Measurements from ENCODE around the gene ELL2.

Gene ELL2

DNA sequence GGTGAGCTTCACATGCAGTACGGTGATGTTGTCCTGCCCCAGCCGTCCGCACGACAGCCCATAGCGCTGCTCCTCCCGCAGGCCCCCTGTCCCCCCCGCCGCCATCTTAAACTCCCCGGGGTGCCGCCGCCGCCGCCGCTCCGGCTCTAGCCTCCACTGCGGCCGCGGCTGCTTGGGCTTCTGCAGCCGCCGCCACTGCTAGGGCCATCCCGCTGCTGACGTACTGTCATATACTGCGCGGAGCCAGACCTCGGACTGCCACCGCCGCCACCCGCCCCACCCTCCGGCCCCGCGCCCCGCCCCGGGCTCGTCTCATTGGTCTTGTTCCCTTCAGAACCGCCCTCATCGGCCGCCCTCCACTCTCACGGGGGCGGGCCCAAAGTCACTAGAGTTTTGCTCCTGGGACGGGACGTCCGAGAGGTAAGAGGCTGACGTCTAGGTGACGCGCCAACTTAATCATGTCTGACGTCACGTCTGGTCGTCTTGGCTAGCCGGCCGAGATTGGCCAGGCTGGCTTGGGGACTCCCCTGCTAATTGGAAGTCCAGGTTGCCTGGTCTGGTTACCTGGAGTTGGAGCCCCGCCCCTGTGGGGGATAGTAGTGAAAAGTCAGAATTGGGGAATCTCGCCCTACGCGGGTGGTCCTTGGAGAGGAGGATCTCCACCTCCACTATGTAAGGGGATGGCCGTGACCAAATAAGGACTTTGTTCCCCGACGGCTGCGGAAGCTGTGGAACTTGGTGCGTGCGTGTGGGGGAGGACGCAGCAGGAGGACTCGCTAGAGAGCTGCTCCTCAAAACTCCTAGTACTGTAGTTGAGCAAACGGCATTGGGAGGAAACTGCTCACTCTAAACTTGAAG is at the start of gene ELL2:
TSS of gene ELL2 (minus strand) at position 235 of the 858 bp plus-strand sequence. CDS start at position 105, 130 bp downstream.
- peak; percentile 92 for DNase-seq

DNA sequence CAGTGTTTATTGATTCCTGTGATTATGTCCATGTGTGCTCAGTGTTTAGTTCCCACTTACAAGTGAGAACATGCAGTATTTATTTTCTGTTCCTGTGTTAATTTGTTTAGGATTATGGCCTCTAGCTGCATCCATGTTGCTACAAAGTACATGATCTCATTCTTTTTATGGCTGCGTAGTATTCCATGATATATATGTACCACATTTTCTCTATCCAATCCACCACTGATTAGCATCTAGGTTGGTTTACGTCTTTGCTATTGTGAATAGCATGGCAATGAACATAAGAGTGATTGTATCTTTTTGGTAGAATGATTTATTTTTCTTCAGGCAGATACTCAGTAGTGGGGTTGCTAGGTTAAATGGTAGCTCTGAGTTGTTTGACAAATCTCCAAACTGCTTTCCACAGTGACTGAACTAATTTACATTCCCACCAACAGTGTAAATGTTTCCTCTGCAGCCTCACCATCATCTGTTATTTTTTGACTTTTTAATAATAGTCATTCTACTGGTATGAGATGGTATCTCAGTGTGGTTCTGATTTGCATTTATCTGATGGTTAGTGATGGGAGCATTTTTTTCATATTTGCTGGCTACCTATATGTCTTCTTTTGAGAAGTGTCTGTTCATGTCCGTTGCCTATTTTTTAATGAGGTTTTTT is 47.5 kb upstream of the ELL2 start:
- DNase-seq, result no peak

DNA sequence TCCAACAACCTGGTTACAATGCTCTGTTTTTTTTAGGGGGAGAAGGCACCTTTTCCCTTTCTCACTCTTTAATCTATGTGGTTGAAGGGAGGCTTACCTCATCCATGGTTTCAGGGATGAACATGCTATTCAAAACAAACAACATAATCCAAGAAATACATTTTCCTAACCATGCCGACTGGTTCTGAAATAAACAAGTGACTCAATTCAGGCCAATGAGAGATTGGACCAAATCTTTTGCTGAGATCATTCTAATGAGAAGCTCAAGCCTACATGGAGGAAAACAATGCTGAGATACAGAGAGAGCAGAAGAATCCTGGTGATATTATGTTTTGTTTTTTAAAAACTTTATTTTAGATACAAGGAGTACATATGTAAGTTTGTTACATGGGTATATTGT is 46.8 kb upstream of the ELL2 start:
- DNase-seq, result no peak

DNA sequence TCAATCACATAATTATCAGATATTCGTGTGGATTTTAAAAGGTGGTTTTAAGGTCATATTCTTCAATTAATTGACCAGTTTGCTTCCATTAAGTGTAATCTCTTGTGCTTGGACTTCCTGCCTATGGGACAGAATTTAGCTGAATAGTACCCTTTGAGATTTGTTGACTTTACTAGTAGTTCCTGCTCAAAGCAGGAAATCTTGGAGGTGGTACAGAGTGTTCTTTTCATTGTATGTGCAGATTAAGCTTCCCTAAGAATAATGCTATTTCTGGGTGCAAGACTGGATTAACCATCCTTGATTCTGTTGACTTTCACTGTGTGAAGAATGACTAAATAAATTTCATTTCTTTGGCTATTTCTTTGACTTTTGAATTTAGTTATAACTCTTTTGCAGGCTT is 45.4 kb upstream of the ELL2 start:
- no peak for DNase-seq

DNA sequence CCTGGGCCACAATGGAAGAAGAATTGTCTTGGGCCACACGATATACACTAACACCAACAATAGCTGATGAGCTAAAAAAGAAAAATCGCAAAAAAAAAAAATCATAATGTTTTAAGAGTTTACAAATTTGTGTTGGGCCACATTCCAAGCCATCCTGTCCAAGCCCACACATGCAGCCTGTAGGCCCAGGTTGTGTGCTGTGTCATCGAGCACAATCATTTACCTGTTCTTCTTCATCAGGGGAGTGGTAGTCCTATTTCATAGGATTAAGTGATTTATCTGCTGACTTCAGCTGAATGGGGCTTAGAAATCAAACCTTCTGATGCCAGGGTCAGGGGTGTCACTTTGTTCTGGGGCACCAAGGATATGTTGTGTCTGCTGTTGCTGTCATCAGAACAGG is 44.6 kb upstream of the ELL2 start:
- DNase-seq, result no peak

DNA sequence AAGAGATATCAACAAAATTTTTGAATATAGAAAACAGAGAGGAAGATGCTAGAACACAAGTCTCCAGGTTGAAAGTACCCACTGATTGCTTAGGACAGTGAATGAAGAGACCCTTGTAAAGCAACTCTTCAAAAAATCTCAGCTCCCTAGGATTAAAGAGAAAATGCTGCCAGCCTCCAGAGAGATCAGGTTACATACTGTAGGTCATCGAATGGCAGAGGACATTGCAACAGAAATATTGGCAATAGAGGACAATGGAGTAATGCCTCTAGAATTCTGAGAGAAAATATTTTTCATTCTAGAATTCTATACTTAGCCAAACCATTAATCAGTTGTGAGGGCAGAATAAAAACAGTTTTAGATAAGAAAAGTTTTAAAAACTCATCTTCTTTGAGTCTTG is 43.1 kb upstream of the ELL2 start:
- DNase-seq, result no peak

DNA sequence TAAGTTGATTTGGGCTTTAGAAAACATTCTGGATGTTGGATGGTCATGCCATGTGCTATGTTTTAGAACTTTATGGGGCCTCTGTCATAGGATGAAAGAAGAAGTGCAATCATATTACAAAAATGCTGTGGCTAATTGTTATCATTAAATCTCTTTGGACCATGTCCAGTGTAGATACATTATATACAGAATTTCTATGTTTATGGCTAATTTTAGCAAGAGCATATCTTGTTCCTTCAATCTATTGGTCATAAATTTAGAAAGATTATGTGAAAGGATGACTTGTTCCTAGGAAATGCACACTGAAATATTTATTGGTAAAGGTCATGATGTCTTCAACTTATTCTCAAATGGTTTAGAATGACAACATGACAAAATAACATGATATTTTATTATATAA is 42.4 kb upstream of the ELL2 start:
- DNase-seq, result no peak

DNA sequence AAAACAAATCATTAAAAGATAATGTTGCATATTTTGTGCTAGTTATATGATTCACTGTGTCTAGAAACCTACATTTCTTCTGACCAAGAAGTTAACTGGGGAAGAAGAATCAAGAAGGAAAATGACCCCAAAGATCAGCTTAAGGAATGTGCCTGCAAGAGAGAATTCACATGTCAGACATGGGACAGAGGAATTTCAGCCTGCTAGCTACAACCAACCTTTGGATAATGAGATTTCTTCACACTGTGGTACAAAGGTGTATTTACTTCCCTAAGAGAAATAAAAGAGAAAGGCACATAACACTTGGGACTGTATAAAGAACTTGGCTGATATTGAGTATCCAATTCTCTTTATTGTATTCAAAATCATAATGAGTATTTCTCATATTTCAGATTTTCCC is 39.6 kb upstream of the ELL2 start:
- DNase-seq, result no peak

DNA sequence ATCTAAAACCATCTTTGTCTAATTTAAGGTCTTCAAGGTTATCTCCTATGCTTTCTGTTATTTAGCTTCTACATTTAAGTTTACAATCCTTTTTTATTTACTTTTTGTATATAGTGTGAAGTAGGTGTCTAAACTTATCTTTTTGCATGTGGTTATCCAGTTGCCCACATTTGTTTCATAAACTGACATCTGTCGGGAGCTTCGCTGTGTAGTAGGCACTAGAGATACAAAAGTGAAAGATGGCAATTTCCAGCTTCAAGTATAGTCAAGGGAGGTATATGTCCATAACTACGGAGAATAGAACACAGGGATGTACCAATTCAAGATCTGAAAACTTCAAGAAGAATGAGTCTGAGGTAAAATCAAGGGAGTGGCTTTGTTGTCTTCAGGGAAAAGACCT is 38.7 kb upstream of the ELL2 start:
- DNase-seq, result no peak

DNA sequence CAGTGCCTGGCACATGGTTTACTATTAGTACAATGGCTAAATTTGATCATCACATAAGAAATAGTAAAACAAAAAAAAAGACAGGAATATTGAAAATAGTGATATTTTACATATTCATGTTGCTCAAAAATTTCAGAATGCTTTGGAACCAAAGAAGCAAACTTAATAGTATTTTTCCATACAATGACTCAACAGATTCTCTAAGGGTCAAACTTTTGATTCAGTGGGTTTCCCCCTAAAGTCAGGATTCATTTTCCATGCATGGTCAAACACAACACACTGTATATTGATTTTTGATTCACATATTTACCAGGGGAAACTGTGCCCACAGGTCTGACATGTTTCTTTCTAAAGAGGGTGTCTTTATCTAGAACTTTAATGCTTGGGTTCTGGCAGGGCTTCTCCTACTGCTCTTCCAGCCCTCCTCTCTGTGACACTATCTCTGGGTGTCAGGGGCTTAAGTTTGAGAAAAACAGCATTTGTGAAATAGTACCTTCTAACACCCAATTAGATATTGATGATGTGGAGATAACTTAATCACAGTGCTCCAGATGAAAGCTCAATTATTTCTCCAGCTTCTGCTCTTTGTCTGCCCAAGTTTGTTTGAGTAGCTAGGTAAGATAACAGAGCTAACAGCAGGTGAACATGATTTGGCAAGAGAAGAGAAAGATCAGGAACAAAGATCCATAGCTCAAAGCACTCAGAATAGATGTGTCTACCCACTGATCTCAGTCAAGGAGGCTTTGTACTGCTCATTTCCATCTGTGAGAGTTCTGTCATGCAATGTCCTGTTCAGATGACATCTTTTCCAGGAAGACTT is 35.5 kb upstream of the ELL2 start:
- no peak for DNase-seq

DNA sequence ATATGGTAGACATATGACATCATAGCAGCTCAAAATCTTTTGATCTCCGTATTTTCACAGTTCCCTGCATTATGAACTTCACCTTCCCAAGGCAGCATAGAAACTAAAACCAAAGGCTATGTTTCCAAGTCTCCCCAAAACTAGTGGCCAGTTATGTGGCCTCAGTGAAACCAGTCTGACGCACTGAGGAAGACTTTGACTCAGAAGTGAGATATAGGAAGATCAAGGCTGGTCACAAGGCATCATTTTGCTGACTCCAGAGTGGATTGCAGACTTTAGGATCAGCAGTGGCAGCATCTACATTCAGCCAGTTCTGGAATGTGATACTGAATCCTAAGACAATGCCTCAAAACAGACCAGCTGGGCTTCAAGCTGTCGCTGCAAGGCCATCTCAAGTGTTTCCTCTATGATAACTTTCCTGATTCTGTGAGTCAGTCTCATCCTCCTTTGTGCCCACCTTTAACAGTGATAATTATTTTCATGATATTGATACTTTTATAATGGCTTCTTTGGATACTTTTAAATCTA is 34.4 kb upstream of the ELL2 start:
- DNase-seq, result no peak

DNA sequence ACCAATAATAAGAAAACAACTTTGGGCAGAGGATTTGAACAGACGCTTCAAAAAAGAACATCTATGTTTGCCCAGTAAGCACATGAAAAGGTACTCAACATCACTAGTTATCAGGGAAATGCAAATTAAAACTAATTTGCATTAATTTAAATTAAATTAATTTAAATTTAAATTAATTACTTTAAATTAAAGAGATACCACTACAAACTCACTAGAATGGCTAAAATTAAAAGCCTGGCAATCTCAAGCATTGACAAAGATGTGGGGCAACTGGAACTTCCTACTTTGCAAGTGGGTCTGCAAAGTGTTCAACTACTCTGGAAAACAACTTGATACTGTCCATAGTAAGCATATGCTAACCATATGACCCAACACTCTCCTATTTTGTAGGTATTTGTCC is 32.1 kb upstream of the ELL2 start:
- DNase-seq, result no peak

DNA sequence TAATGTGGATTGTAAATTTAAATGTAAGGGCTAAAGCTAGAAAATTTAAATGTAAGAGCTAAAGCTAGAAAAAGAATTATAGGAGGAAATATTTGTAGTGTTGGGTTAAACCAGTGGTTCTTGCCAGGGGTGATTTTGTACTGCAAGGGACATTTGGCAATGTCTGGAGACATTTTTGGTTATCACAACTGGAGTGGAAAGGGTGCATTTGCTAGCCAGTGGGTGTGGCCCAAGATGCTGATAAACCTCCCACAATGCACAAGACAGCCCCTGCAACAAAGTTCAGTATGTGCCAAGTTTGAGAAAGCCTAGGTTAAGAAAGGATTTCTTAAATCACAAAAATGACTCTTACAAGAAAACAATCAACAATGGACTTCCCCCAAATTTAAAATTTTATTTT is 31.6 kb upstream of the ELL2 start:
- no peak for DNase-seq

DNA sequence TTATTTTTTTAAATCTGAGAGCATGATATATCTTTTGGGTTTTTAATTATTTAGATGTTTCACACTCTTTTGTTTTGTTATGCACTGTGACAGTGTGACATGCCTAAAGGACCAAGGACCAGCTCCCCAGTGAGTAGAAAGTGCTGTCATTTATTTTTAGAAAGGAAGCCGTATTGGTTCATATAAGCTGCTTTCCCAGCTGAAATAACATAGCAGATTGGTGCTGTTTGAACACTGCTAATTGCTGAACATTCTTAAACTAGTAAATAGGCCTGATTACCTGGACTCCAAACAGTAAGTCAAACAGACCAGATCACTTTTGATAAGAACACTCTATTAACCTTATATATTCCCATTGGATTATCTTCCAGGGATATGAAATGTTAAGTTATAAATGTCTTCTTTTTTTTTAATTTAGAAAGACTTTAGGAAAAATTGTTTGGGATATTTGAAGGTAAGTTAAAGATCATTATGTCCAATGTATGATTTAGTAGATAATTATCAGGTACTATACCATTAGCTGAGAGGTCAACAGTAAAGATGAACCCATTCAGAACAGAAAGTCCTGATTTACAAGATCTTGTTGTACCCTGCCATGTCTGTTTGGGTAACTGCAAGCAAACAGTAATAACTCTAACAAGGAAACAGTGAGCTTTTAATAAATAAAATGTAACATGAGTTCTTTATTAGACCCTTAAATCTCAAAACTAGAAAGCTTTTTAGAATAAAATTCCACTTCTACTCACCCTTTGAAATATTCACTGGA is 27.8 kb upstream of the ELL2 start:
- DNase-seq, result no peak

DNA sequence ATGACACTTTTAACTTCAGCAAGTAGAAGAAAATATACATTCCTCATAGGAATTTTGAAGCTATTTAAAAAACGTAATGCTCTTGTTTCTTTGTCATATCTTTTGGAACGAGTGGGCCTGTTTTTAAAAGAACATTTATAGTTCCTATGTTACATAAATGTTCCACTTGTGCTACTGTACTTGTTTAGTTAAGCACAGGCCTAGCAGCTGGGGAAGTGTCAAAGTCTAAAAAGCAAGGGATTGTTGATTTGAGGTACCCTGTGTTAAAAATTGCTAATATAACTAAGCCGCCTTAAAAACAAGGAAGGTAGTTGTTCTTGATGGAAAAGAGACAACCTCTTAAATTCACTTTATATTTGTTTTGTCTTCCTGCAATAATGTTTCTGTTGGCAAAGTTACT is 27.2 kb upstream of the ELL2 start:
- no peak for DNase-seq

DNA sequence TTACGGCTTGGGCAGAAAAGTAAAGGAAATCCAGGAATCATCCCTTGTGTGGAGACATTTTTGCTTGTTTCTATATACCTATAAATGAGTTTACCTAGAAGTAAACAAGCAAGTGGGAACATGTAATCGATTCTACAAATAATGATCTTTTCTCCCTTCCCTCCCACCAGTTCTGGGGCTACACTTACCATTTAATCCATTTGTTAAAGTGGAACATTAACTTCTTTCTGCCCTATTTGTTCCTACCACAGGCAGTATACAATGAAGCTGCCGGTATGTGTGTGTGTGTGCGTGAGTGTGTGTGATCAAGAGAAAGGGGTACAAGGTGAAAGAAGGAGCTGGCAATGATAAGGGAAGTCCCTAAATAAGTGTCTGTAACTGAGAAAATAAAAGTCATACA is 26.4 kb upstream of the ELL2 start:
- no peak for DNase-seq

DNA sequence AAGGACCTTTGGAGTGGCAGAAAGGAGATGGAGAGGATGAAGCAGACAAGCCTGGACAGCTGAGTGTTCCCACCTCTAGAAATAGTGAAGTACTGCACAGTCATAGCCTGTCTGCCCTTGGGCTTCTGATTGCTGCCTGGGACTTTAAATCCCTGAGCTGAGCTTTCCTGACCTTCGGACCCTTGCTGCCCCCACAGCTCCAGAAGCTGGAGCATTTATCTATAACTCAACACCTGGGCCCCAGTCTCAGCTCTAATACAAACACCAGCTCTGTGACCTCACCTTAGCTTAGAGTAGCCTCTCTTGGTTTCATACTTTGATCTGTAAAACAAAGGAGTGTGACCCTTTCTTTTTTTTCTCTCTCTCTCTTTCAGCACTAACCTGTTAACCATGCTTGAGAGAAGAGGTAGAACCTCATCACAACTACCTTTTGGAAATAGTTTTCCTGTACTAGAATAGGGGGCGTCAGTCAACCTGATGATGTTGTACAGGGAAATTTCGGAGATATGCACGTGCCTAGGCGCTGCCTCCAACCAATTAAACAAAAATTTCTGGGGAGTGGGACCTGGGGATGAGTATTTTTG is 25.4 kb upstream of the ELL2 start:
- no peak for DNase-seq

DNA sequence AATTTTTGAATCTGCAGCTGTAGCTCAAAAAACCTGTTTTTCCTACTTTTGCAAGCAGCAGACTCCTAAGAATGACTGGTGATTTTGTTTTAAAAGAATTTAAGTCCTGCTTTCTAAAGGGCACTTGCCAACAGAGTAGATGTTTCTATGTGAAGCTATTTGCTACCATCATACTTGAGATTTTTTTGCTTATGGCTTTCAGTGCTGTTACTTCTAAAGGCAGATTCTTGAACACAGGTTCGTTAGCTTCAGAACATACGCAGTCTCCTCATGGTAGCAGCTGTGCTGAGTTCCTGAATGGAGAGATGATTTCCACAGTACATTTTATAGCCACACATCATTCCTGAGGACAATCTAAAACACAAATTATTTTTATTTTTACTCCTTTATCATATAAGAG is 24.4 kb upstream of the ELL2 start:
- no peak for DNase-seq

DNA sequence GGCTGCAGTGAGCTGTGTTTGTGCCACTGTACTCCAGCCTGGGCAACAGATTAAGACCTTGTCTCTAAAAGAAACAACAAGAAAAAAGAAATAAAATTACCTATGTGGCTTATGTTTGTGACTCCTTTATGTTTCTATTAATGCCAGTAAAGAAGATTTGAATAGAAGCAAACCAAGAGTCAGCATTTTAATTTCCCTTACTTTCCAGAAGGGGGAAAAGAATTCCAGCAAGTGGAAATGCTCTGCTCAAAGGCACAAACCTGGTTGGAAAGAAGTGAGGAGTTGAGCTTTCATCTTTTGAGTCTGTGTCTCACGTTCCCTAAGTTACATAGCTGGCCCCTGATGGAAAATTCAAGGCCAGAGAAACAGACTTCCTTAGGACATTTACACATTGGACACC is 23.6 kb upstream of the ELL2 start:
- DNase-seq, result no peak

DNA sequence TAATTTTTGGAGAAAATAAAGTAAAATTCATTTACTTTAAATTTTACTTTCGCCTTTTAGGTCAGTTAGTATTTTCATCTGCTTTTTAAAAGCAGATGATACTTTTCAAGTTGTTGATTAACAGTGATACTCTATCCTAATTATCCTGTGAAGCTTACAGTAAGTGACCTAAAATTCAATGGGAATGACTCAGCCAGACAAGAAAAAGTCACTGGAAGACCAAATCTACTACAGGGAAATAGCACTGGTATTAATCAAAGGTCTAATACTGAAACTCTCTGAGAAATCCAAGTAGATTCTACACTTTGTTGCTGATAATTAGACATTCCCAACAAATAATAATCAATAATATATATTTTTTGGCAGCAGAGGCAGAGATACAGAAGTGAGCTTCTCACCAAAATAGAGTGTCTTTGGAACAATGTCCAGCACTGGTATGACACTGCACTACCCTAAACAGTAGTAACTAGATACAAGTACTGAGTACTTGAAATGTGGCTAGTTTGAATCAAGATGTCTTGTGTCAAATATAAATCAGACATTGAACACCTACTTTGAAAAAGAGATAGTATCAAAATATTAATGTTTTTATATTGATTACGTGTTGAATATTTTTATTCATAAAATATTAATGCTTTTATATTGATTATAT is 22.8 kb upstream of the ELL2 start:
- no peak for DNase-seq

DNA sequence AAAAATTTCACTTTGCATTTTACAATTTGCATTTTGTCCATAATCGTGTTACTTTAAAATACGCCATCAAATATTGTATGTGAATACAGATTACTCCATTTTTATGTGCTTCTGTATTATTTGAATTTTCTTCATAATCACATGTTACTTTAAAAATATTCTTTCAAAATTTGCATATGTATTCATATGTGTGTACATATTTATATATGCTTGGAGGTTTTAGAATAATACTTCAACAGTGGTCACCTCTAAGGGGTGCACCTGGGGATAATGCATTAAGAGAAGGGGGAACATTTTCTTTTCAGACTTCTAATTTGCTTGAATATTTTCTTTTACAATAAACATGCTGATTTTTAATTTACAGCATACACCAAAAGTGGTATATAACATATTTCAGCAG is 21.9 kb upstream of the ELL2 start:
- no peak for DNase-seq

DNA sequence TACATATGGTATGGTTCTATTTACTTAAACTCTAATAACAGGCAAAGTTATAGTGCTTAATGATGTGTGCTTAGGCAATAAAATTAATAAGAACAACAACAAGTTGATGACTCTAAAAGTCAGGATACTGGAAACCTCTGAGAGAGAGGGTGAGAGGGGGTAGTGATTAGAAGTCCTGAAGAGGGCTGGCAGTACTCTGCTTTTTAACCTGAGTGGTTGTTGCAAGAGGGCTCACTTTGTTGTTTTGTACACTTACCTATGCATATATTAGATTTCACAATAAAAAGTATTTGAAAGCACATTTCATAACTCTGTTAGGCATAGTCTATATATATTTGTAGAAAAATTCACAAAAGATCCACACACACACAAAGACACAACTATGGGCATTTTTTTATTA is 21.4 kb upstream of the ELL2 start:
- DNase-seq, result no peak
